Femur (tissue), 1 donor: Measurements from ENCODE around the gene C19orf25.
"Not testable (repeated sequence)": the region's sequence is repeated elsewhere in the genome, so short reads cannot be mapped to it uniquely, and the experiment has no call there.

Source experiments
- DNase-seq: peaks from one replicate; pipeline ENCODE4 v3.0.0-alpha.2; 2017

The C19orf25 gene

GRCh38 chr19:1445932-1446712, 32.9 kb downstream of the C19orf25 start:
- DNase-seq: peak; percentile 62

- peak; percentile 77 for DNase-seq
These were observed 33.7 kb downstream of the C19orf25 start for GRCh38 chr19:1445185-1445931.

- DNase-seq: no peak
These were observed 37.2 kb downstream of the C19orf25 start for GRCh38 chr19:1441677-1442438.

- no peak for DNase-seq
These were observed 38.0 kb downstream of the C19orf25 start for GRCh38 chr19:1441022-1441426.

GRCh38 chr19:1440418-1440801, 38.6 kb downstream of the C19orf25 start:
- DNase-seq: no peak

GRCh38 chr19:1439525-1440417, 39.2 kb downstream of the C19orf25 start:
- not testable (repeated sequence) for DNase-seq

- no peak for DNase-seq
These were observed 40.1 kb downstream of the C19orf25 start for GRCh38 chr19:1438933-1439354.

GRCh38 chr19:1438035-1438932, 40.7 kb downstream of the C19orf25 start, which contains the start of gene RPS15:
Gene RPS15 (plus strand): TSS chr19:1438396. CDS start chr19:1438426, 30 bp downstream.
- DNase-seq: peak; percentile 97

GRCh38 chr19:1437609-1438008, 41.4 kb downstream of the C19orf25 start:
- DNase-seq: no peak

- no peak for DNase-seq
These were observed 43.5 kb downstream of the C19orf25 start for GRCh38 chr19:1435378-1435989.

GRCh38 chr19:1434577-1435060, 44.4 kb downstream of the C19orf25 start:
- no peak for DNase-seq

- no peak for DNase-seq
These were observed 45.0 kb downstream of the C19orf25 start for GRCh38 chr19:1434040-1434366.

GRCh38 chr19:1433119-1434039, 45.6 kb downstream of the C19orf25 start:
- DNase-seq: no peak

- no peak for DNase-seq
These were observed 46.5 kb downstream of the C19orf25 start for GRCh38 chr19:1432507-1432887.

- DNase-seq: no peak
These were observed 47.1 kb downstream of the C19orf25 start for GRCh38 chr19:1431759-1432506.

- DNase-seq: no peak
These were observed 48.8 kb downstream of the C19orf25 start for GRCh38 chr19:1430246-1430645.

- no peak for DNase-seq
These were observed 49.3 kb downstream of the C19orf25 start for GRCh38 chr19:1429750-1430149.

GRCh38 chr19:1428738-1429391, 50.1 kb downstream of the C19orf25 start:
- no peak for DNase-seq
